HG03571 (cell line): ENCODE results near the gene ATP6V0E1.

Experiments used
- ATAC-seq: cut with Tn5 transposase; IDR thresholded peaks from one replicate; pipeline ENCODE4 v1.9.1; 2021; ENCODE audit not compliant: unreplicated experiment

Gene ATP6V0E1

DNA sequence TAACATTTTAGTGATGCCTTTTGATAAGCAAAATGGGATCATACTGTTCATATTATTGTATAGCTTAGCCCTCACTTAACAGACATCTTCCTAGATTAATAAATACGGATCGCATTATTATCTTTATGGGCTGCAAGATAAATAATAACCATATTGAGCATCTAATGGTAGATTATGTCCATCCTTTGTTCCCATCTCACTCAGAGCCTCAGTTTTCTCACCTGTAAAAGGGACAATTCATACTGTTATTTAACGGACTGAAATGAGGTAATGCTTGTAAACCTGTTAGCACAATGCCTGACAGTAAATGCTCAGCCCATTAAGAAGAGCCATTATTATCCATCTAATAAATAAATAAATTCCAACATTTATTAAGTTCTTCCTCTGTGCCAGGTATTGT, 27.3 kb upstream of the ATP6V0E1 start:
- no peak for ATAC-seq

DNA sequence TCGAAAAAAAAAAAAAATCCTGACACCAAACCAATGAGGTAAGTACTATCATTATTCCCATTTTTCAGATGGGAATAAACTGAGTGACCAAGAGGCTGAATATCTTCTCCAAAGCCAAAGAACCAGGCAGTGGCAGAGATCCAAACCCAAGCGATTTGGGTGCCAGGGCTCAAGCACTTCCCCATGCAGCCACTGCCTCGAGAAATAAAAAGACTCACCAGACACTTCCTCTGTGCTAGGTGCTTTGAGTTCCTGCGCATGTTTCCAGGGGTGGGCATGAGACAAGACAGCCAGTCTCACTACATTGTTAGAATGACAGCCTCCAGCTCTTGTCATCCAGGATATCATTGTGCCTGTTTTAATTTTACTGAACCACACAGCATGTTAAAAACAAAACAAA, 26.6 kb upstream of the ATP6V0E1 start:
- ATAC-seq, result no peak

DNA sequence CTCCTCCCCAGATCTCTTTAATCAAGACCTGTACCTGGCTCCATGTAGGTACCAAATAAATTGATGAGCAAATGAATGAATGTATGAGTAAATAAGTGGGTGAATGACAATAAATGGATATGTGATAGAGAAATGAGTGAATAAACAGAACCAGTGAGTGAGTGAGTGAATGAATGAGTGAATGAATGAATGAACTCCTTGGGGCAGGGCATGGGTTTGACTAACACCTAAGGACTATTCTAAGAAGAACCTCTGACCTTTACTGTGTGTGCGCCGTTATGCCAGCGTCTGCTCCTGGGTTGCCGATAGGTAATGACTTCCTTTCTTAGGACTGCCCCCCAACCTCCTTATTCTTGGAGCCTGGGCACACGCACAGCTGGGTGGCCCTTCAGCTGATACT, 26.1 kb upstream of the ATP6V0E1 start:
- no peak for ATAC-seq

DNA sequence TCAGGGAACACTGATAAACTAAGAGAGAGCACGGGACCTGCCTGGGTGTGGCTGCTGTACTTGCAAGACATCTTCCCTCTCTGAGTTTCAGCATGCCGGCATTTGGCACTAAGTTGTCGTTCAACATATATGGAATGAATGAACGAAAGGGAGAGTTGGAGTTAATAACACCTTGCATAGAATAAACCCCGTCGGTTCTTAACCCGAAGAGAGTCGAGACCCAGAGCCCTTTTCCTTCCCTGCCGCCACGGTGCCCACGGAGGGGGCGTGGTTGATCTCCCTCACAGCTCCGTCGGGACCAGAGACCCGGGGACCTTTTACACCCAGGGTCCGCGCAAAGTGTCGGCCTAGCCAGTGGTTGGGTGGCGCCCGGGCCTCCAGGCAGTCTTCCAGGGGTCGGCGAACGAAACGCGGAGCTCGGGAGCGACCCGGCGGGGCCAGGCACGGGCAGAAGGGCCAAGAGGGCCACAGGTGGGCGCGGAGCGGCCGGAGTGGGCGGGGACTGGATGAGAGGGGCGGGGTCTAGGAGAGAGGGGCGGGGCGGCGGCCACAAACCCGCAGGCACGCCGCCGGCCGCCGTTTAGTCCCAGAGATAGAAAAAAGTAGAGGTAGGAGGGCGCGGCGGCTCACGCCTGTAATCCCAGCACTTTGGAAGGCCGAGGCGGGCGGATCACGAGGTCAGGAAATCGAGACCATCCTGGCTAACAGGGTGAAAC, 25.1 kb upstream of the ATP6V0E1 start:
- peak; percentile 56 for ATAC-seq

DNA sequence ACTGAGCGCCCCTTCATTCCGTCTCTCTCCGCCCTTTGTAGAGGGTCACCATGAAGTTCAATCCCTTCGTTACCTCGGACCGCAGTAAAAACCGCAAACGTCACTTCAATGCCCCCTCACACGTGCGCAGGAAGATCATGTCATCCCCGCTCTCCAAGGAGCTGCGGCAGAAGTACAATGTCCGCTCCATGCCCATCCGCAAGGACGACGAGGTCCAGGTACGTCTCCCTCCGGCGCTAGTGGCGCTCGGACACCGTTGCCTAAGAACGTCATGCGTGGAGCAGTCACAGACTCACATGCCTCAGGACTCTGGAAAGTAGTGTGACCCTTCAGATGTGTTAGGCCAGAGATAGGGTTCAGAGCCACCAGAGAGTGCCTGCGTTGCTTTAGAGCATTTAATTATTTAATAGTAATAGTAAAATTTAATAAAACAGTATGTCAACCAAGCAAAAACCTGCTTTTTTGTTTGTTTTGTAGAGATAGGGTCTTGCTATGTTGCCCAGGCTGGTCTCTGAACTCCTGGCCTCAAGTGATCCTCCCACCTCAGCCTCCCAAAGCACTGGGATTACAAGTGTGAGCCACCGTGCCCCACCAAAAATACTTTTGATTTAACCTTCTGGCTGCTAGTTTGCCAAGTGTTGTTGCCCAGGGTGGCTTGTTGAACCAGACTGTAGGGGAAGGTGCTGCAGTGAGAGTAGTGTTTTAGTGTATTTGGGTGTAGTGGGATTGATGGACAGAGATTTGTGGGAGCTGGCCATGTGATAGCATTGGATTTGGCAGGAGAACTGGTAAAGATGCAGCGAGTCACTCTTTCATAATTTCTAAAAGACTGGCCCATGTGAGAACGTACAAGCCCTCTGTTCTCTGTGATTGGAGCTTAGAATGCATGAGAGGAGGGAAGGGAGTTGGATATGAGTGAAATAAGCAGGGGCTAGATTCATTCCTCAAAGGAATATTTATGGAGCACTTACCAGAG, 23.5 kb upstream of the ATP6V0E1 start:
- ATAC-seq, result no peak

DNA sequence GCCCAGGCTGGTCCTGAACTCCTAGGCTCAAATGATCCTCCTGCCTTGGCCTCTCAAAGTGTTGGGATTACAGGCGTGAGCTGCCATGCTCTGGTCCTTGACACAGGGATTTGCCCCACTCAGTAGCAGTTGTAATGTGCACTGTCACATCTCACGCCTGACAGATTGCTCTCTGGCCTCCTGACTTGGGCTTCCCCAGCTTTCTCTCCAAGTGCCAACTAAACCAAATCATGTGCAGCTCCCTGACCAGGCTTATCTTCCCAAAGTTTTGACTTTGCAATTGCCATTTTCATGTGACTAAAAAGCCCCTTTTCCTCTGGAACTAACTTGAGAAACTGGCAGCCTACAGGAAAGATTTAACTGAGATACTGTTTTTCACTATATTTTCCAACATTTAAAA, 13.7 kb upstream of the ATP6V0E1 start:
- ATAC-seq, result no peak

DNA sequence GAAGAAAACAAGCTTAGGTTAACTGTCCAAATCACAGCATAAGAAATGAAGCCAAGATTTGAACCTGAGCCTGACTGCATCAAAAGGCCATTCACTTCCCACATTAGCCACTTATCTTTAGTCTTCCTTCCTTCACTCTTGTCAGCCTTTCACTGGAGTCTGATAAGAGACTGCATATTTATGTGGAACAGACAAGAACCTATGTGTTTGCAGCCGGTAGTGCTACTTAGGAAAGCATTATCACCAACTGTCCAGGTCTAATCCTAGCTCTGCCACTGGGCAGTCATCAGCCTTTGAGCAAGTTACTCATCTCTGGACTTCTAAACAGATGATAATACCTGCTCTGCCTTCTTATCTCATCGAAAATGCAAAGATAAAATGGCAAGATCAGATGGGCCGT, 12.1 kb upstream of the ATP6V0E1 start:
- no peak for ATAC-seq

DNA sequence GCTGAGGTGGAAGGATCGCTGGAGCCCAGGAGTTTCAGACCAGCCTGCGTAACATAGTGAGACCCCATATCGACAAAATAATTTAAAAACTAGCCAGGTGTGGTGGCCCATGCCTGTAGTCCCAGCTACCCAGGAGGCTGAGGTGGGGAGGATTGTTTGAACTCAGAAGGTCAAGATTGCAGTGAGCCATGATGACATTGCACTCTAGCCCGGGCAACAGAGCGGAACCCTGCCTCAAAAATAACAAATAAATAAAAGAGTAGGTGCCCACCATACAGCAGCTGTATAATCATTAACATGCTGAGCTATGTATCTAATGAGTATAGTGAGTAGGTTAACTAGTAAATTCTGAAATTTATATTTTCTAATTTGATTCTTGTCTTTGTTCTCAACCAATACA, 11.0 kb upstream of the ATP6V0E1 start:
- no peak for ATAC-seq

DNA sequence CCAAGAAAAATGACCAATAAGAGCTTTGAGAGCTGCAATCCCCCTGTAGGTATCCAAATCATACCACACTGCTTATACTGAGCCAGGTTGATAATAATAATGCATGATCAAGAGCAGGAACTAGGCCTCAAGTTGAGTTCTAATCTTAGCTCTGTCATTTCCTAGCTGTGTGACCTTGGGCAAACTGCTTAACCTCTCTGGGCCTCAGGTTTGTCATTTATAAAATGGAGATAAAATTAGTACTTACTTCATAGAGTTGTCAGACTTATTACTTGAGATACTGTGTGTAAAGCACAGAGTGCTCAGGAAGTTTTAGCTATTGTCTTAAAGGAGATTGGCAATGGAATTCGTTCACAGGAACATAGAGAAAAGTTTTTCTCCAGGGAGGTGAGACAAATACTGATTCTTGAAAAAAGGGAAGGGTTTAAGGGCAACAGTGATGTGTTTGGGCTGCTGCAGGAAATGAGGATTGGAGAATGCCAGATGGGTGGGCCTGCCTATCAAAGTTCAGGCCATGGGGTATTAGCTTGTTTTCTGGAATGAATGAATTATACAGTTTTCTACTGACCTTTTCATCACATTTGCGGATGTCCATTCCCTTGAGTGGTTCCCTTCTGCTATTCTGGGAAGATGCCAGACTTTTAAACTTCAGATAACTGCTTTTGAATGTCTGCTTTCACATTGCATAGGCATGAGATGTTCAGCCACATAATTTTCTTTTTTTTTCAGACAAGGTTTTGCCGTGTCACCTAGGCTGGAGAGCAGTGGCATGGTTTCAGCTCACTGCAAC, 10.2 kb upstream of the ATP6V0E1 start:
- no peak for ATAC-seq

DNA sequence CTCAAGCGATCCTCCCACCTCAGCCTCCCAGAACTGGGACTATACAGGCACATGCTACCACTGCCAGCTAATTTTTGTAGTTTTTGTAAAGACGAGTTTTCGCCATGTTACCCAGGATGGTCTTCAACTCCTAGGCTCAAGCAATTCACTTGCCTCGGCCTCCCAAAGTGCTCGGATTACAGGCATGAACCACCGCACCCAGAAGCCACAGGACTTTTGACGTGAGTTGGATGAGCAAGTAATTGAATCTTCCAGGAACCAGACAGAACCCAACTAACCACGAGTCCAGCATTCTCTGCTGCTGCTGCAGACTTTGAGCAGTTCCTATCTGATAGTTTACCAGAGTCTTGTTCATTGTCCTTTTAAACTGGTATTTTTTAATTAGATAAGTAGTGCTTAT, 9.6 kb upstream of the ATP6V0E1 start:
- ATAC-seq, result no peak

DNA sequence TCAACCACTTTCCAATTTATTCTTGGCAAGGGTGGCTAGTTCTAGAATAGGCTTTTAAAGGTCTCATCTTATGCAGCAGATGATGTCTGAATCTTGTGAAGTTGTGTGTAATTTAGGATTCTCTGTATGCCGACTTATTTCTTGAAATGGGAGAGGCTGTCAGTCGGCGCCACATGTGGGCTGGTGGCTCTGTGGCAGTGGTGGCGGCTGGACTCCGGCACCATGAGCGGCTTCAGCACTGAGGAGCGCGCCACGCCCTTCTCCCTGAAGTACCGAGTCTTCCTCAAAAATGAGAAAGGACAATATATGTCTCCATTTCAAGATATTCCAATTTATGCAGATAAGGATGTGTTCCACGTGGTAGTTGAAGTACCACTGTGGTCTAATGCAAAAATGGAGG, 8.3 kb upstream of the ATP6V0E1 start:
- no peak for ATAC-seq

DNA sequence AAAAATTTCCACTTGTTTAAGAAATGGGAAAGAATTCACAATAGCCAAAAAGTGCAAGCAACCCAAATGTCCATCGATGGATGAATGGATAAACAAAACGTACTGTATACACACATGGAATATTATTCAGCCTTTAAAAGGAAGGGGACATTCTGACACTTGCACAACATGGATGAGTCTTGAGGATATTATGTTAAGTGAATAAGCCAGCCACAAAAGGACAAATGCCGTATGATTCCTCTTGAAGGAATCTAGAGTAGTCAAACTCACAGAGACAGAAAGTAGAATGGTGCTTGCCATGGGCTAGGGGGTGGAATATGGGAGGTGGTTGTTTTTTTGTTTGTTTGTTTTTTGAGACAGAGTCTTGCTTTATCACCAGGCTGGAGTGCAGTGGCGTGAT, 3.8 kb upstream of the ATP6V0E1 start:
- ATAC-seq, result no peak

DNA sequence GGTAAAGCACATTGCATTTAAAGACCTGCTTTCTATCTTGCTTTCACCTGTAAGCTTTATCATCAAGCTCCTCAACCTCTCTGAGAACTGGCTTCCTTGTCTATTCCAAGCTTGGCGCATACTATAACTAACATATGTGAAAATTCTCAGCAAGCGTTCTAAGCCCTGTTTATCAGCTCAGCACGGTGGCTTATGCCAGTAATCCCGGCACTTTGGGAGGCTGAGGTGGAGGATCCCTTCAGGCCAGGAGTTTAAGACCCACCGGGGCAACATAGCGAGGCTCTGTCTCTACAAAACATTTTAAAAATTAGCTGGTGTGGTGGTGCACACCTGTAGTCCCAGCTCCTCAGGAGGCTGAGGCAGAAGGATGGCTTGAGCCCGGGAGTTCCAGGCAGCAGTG, 1.6 kb upstream of the ATP6V0E1 start:
- no peak for ATAC-seq

DNA sequence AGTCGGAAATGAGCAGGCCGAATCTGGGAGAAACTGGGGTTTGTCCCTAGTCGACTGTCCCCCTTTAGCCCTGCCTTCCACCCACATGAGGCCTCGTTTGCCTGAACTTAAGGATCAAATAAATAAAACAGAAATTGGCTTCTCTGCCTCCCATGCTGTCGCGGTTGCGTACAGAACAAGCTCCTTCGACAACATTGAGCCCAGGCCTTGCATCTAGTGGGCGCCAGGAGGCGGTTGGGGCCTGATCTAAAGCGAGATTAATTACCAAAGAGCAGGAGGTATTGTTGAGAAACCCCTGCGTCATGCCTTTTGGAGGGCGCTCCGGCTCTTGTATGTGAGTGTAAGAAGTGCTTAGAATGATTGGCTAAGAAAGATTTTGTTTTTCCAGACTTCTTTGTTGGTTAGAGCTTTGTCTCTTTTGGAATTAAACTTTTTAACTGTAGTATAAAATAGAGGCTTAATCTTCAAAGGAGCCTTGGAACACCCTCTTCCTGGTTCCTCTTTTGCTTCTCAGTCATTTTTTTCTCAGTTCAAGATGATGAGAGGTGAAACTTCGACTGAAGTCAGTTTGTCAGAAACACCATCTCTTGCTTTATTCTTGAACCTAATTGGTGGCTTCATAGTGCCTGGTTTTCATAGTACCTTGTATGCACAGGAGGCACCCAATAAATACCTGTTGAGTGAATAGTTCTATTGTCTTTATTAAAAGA, 828 bp downstream of the ATP6V0E1 start:
- peak; percentile 63 for ATAC-seq

DNA sequence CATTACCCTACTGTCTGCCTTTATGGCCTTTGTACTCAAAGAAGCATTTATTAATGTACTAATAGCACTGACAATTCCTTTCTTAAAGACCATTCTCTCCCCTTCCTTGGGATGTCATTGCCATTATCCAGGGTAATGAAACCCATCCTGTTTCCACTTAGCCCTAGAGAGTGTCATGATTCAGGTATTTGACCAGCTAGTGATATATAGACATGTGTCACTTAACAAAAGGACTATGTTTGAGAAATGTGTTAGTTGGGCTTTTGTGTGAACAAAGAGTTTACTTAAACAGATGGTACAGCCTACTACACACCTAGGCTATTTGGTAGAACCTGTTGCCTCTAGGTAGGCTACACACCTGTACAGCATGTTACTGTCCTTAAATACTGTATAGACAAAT, 2.0 kb downstream of the ATP6V0E1 start:
- ATAC-seq, result no peak

DNA sequence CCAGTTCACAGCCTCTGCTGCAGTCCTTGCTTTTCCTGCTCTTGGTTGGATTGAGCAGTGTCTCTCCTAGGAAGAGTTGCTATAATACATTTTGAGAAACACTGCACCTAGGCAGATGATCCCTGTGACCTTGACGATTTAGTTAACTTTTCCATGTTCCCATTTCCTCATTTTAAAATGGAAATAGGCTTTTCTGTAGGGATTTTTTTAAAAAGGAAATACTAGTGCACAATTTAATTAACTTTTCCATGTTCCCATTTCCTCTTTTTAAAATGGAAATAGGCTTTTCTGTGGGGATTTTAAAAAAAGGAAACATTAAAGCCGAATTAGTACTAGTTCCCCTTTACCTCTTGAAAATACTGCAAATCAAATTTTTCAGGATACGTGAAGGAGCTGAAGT, 4.7 kb downstream of the ATP6V0E1 start:
- ATAC-seq, result no peak

DNA sequence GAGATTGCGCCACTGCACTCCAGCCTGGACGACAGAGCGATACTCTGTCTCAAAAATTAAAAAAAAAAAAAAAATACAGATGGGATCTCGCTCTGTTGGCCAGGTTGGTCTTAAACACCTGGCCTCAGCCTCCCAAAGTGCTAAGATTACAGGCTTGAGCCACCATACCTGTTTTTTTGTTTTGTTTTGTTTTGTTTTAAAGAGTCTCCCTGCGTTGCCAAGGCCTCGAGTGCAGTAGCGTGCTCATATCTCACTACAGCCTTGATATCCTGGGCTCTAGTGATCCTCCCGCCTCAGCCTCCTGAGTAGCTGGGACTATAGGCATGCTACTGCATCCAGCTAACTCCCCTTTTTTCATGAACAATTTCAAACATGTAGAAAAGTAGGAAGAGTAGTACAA, 7.2 kb downstream of the ATP6V0E1 start:
- no peak for ATAC-seq

DNA sequence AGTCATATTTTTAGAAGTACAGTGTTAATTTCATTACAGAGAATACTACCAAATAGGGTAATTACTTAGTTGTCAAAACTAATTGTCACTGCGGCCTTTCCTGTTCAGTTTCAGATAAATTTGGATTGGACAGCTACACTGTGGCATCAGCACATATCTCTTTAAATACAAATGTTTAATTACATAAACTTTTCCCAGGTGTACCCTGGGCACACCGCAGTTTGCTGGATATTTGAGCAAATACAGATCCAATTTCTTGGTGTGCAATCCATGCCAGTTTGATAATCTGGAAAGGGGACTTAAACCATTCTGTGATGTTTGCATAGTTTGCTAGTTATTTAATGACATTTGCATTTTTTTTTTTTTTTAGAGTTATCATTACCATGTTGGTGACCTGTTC, 10.8 kb downstream of the ATP6V0E1 start:
- no peak for ATAC-seq

DNA sequence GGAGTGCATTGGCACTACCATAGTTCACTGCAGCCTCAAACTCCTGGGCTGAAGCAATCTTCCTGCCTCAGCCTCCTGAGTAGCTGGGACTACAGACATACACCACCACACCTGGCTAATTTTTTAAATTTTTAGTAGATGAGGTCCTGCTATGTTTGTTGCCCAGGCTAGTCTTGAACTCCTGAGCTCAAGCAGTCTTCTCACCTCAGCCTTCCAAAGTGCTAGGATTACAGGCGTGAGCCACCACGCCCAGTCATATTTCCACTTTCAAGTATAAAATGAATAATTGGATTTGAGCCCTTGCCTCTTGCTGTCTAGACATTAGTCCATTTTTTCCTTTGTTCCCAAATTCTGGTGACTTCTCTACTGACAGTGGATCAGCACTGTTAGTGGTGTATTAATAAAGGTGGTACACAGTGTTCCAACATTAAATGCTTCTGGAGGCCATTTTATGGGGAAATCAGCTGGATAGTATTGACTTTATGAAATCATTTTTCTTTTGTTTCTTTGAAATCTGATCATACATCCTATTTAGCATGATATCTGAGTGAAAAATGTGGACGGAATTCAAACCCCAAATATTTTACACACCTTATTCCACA, 15.9 kb downstream of the ATP6V0E1 start:
- ATAC-seq, result no peak

DNA sequence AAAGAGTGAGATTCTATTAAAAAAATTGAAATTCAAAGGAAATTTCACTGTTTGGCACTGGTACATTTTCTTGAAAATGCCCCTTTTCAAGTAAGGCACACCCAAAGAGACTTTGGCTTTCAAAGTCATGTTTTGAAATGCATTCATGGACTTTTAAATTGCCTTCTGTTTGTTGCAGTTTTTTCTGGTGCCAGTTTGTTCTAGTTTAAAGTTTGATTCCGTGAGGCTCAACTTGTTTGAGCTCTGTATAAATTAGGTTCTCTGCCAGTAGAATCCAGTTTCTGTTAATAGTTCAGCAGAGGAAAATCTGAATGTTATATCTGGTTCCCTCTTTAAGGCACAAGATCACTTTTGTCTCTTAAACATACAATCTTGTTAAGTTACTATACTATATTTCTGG, 16.4 kb downstream of the ATP6V0E1 start:
- ATAC-seq, result no peak
